WTC11 (cell line): ENCODE results near the gene ITPR2. TPM values are rescaled to one million over a fixed set of nuclear protein-coding genes. Genes with fewer than 3 reads are reported as not detected.
"Not testable (repeated sequence)": the region's sequence is repeated elsewhere in the genome, so short reads cannot be mapped to it uniquely, and the experiment has no call there.

Experiments
- ATAC-seq: fragments of 200-7000 bp; cut with Tn5 transposase; 2 replicates; pipeline ENCODE4 v1.10.0; 2021; ENCODE audit warnings: mild to moderate bottlenecking, moderate library complexity
- CTCF ChIA-PET: fragments of 300-600 bp; sonication (Branson Sonifier 250); formaldehyde crosslinking; loops from one replicate; lab custom pipeline; 2021; ENCODE audit warnings: antibody characterized with exemption; lab: Charles Lee
- POLR2A ChIA-PET: fragments of 350-600 bp; sonication (Branson Sonifier 250); formaldehyde crosslinking; loops from one replicate; lab custom pipeline; 2021; ENCODE audit warnings: antibody characterized with exemption; lab: Charles Lee
- DNase-seq: peaks from one replicate; pipeline ENCODE4 v3.0.0; 2021; ENCODE audit warnings: low spot score
- H3K27ac Mint-ChIP-seq: 2 replicates; pipeline ENCODE4 v1.8.0; 2021; ENCODE audit warnings: mixed read lengths
- H3K27me3 Mint-ChIP-seq: 2 replicates; pipeline ENCODE4 v1.8.0; 2021; ENCODE audit warnings: low read depth, mild to moderate bottlenecking, moderate library complexity, mixed read lengths
- H3K36me3 Mint-ChIP-seq: 2 replicates; pipeline ENCODE4 v1.8.0; 2021; ENCODE audit warnings: mixed read lengths
- H3K4me1 Mint-ChIP-seq: 2 replicates; pipeline ENCODE4 v1.8.0; 2022; ENCODE audit warnings: mixed read lengths
- H3K4me3 Mint-ChIP-seq: 2 replicates; pipeline ENCODE4 v1.8.0; 2021; ENCODE audit warnings: mild to moderate bottlenecking, moderate library complexity, mixed read lengths
- H3K9me3 Mint-ChIP-seq: 2 replicates; pipeline ENCODE4 v1.8.0; 2021; ENCODE audit warnings: mixed read lengths
- ATF1 ChIP-seq: sonication (generic); formaldehyde crosslinking; IDR thresholded peaks from 2 replicates; pipeline ENCODE4 v1.8.1; 2023; ENCODE audit warnings: mild to moderate bottlenecking, moderate library complexity, missing genetic modification reagents
- CREB1 ChIP-seq: sonication (generic); formaldehyde crosslinking; IDR thresholded peaks from 2 replicates; pipeline ENCODE4 v1.8.0; 2023; ENCODE audit warnings: mild to moderate bottlenecking, missing genetic modification reagents
- ETV6 ChIP-seq: sonication (generic); formaldehyde crosslinking; IDR thresholded peaks from 2 replicates; pipeline ENCODE4 v1.8.1; 2022; ENCODE audit warnings: mild to moderate bottlenecking, missing genetic modification reagents
- FOXJ3 ChIP-seq: sonication (generic); formaldehyde crosslinking; IDR thresholded peaks from 2 replicates; pipeline ENCODE4 v1.9.0; 2021; ENCODE audit warnings: missing genetic modification reagents, mild to moderate bottlenecking, borderline replicate concordance
- FOXK1 ChIP-seq: sonication (generic); formaldehyde crosslinking; IDR thresholded peaks from 2 replicates; pipeline ENCODE4 v1.8.0; 2022; ENCODE audit warnings: mild to moderate bottlenecking, moderate library complexity, missing genetic modification reagents
- FOXP4 ChIP-seq: sonication (generic); formaldehyde crosslinking; IDR thresholded peaks from 2 replicates; pipeline ENCODE4 v1.8.0; 2022; ENCODE audit warnings: mild to moderate bottlenecking, missing genetic modification reagents
- JAZF1 ChIP-seq: fragments of 250-450 bp; sonication (Bioruptor Pico); IDR thresholded peaks from 2 replicates; pipeline ENCODE4 v1.9.0; 2021; ENCODE audit warnings: moderate library complexity, mild to moderate bottlenecking, inconsistent platforms
- MXD4 ChIP-seq: fragments of 250-450 bp; sonication (Bioruptor Pico); IDR thresholded peaks from 2 replicates; pipeline ENCODE4 v1.8.0; 2021; ENCODE audit warnings: mild to moderate bottlenecking, moderate library complexity, borderline replicate concordance
- NR3C1 ChIP-seq: sonication (generic); formaldehyde crosslinking; conservative IDR thresholded peaks from 2 replicates; pipeline ENCODE4 v1.8.1; 2023; ENCODE audit warnings: low read depth, mild to moderate bottlenecking, missing genetic modification reagents
- SOX15 ChIP-seq: fragments of 250-450 bp; sonication (Bioruptor Pico); IDR thresholded peaks from 2 replicates; pipeline ENCODE4 v1.9.0; 2021; ENCODE audit warnings: mild to moderate bottlenecking
- ZNF232 ChIP-seq: sonication (generic); formaldehyde crosslinking; IDR thresholded peaks from 2 replicates; pipeline ENCODE4 v1.8.0; 2022; ENCODE audit warnings: mild to moderate bottlenecking, missing genetic modification reagents
- ZNF263 ChIP-seq: sonication (generic); formaldehyde crosslinking; IDR thresholded peaks from 2 replicates; pipeline ENCODE4 v1.8.1; 2022; ENCODE audit warnings: low read depth, mild to moderate bottlenecking, moderate library complexity, missing genetic modification reagents
- ZNF671 ChIP-seq: fragments of 250-450 bp; sonication (Bioruptor Pico); IDR thresholded peaks from 2 replicates; pipeline ENCODE4 v1.8.0; 2021; ENCODE audit warnings: mild to moderate bottlenecking
- total RNA-seq: library from RNA; stranded (reverse); gene quantifications from 3 replicates; pipeline ENCODE4 v1.2.3, GENCODE V29; 2021
- TF ChIP-seq, protein P1 (sequence below): fragments of 250-450 bp; sonication (Bioruptor Pico); IDR thresholded peaks from 2 replicates; pipeline ENCODE4 v2.1.2; 2022; ENCODE audit warnings: mild to moderate bottlenecking, moderate library complexity
- TF ChIP-seq, protein P2 (sequence below): sonication (generic); formaldehyde crosslinking; IDR thresholded peaks from 2 replicates; pipeline ENCODE4 v1.8.0; 2023; ENCODE audit warnings: missing genetic modification reagents
- TF ChIP-seq, protein P3 (sequence below): sonication (generic); formaldehyde crosslinking; IDR thresholded peaks from 2 replicates; pipeline ENCODE4 v1.8.1; 2022; ENCODE audit warnings: mild to moderate bottlenecking, missing genetic modification reagents, moderate library complexity, borderline replicate concordance
- TF ChIP-seq, protein P4 (sequence below): sonication (generic); formaldehyde crosslinking; IDR thresholded peaks from 2 replicates; pipeline ENCODE4 v1.8.0; 2022; ENCODE audit warnings: missing genetic modification reagents

The ITPR2 gene
- total RNA-seq, 1 experiment from 2014 or later = 50.7 TPM

GRCh38 chr12:26646571-26646970 is 186.4 kb downstream of the ITPR2 start:
- H3K27me3 Mint-ChIP-seq = no peaks in the 10 kb centered on the region
- ChIA-PET CTCF (no interaction called here), POLR2A (no interaction called here)
- peaks cover 37% of the 10 kb centered on the region for H3K4me1 Mint-ChIP-seq
- H3K36me3 Mint-ChIP-seq = peaks cover 40% of the 10 kb centered on the region
- no peak overlapping the region for H3K27ac Mint-ChIP-seq
- H3K4me3 Mint-ChIP-seq = no peak overlapping the region
- no peak for DNase-seq
- ATAC-seq = no peak
- TF ChIP-seq NR3C1 (CRISPR knock-in tag) = no peak
- no peak for TF ChIP-seq ETV6 (CRISPR knock-in tag)
- peaks cover 26% of the 10 kb centered on the region for H3K9me3 Mint-ChIP-seq

DNA sequence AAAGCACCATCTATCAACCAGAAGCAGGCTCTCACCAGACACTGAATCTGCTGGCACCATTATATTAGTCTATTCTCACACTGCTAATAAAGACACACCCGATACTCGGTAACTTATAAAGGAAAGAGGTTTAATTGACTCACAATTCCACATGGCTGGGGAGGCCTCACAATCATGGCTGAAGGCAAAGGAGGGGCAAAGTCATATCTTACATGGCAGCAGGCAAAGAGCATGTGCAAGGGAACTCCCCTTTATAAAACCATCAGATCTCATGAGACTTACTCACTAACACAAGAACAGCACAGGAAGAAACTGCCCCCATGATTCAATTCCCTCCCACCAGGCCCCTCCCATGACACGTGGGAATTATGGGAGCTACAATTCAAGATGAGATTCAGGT is 188.6 kb downstream of the ITPR2 start:
- peaks cover 26% of the 10 kb centered on the region for H3K36me3 Mint-ChIP-seq
- DNase-seq, ATAC-seq, POLR2A ChIA-PET, H3K27me3 Mint-ChIP-seq, H3K4me3 Mint-ChIP-seq: not testable (repeated sequence)
- H3K4me1 Mint-ChIP-seq = peaks cover 33% of the 10 kb centered on the region
- peak overlapping the region; percentile 85; the same call in 1 of the 2 replicates for H3K27ac Mint-ChIP-seq
- CTCF ChIA-PET = interaction anchor here (0.6 to 1.5 kb wide), 4 partner anchors 8 to 240 kb away, joined by 3 to 8 read pairs (median 4); no protein-coding TSS in a partner anchor
- peaks cover 12% of the 10 kb centered on the region for H3K9me3 Mint-ChIP-seq

DNA sequence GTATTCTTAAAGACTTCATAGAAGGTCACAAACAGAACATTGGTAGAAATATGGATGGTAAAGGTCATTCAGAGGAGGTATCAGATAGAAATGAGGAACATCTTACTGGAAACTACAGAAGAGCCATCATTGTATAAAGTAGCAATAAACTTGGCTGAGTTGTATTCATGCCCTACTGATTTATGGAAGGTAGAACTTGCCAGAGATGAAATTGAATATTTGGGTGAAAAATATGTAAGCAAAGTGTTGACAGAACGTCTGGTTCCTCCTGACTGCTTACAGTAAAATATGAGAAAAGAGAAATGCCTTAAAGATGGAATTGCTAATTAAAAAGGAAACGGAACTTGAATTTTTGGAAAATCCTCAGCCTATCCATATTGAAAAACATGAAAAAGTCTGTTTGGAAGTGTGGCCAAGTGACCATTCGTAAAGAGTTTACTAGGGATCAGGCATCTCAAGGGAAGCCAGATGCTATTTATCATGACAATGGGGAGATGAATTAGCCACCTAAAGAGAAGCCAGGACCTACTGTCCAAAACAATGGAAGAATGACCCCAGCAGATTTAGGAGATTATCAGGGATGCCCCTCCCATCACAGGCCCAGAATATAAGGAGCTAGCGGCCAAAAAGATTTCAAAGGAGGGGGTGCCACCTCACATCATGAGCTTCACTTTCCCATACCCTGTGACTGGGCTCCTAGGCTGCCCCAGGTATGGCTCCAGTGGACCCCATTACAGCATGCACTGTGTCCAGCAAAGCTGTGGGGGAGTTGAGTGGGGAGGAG is 189.3 kb downstream of the ITPR2 start:
- Mint-ChIP-seq H3K27me3 (no peaks in the 10 kb centered on the region), H3K9me3 (peaks cover 12% of the 10 kb centered on the region), H3K36me3 (peaks cover 30% of the 10 kb centered on the region), H3K4me3 (no peak overlapping the region), H3K4me1 (peaks cover 29% of the 10 kb centered on the region), H3K27ac (peak overlapping the region; percentile 85; the same call in 1 of the 2 replicates)
- POLR2A ChIA-PET = no interaction called here
- TF ChIP-seq, protein P1, sequence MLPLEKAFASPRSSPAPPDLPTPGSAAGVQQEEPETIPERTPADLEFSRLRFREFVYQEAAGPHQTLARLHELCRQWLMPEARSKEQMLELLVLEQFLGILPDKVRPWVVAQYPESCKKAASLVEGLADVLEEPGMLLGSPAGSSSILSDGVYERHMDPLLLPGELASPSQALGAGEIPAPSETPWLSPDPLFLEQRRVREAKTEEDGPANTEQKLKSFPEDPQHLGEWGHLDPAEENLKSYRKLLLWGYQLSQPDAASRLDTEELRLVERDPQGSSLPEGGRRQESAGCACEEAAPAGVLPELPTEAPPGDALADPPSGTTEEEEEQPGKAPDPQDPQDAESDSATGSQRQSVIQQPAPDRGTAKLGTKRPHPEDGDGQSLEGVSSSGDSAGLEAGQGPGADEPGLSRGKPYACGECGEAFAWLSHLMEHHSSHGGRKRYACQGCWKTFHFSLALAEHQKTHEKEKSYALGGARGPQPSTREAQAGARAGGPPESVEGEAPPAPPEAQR = peak; percentile 66; the same call in 1 of the 2 replicates
- TF ChIP-seq ZNF671 (CRISPR knock-in tag) = 0 out of 2 replicates have a peak, but pooled peaks have one; percentile 59
- peak; percentile 38; the same call in 1 of the 2 replicates for TF ChIP-seq ETV6 (CRISPR knock-in tag)
- peak; percentile 19; the same call in 1 of the 2 replicates for TF ChIP-seq FOXK1 (CRISPR knock-in tag)
- no peak for TF ChIP-seq ZNF232 (CRISPR knock-in tag)
- no peak for DNase-seq
- CTCF ChIA-PET = interaction anchor here (0.6 to 1.5 kb wide), 4 partner anchors 8 to 241 kb away, joined by 3 to 8 read pairs (median 4); no protein-coding TSS in a partner anchor
- peak; percentile 90 for ATAC-seq

- Mint-ChIP-seq H3K4me1 (peaks cover 29% of the 10 kb centered on the region), H3K4me3 (no peak overlapping the region), H3K36me3 (peaks cover 30% of the 10 kb centered on the region), H3K27ac (no peak overlapping the region), H3K27me3 (no peaks in the 10 kb centered on the region), H3K9me3 (peaks cover 12% of the 10 kb centered on the region)
- DNase-seq (no peak), ATAC-seq (no peak)
- ChIA-PET CTCF (interaction anchor here (0.5 to 2.3 kb wide), 3 partner anchors 13 to 168 kb away, joined by 4 to 13 read pairs (median 5); no protein-coding TSS in a partner anchor), POLR2A (interaction anchor here (0.6 kb wide), 1 partner anchor 101 kb away, joined by 3 read pairs; no protein-coding TSS in a partner anchor)
- TF ChIP-seq JAZF1 (no peak), SOX15 (CRISPR knock-in tag) (no peak), ZNF263 (CRISPR knock-in tag) (no peak), FOXP4 (no peak), CREB1 (CRISPR knock-in tag) (no peak), MXD4 (CRISPR knock-in tag) (no peak), ATF1 (CRISPR knock-in tag) (no peak), FOXJ3 (CRISPR knock-in tag) (no peak)
- TF ChIP-seq, protein P2, sequence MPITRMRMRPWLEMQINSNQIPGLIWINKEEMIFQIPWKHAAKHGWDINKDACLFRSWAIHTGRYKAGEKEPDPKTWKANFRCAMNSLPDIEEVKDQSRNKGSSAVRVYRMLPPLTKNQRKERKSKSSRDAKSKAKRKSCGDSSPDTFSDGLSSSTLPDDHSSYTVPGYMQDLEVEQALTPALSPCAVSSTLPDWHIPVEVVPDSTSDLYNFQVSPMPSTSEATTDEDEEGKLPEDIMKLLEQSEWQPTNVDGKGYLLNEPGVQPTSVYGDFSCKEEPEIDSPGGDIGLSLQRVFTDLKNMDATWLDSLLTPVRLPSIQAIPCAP (CRISPR knock-in tag) = no peak
- TF ChIP-seq, protein P3, sequence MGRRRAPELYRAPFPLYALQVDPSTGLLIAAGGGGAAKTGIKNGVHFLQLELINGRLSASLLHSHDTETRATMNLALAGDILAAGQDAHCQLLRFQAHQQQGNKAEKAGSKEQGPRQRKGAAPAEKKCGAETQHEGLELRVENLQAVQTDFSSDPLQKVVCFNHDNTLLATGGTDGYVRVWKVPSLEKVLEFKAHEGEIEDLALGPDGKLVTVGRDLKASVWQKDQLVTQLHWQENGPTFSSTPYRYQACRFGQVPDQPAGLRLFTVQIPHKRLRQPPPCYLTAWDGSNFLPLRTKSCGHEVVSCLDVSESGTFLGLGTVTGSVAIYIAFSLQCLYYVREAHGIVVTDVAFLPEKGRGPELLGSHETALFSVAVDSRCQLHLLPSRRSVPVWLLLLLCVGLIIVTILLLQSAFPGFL (CRISPR knock-in tag) = no peak
- TF ChIP-seq, protein P4, sequence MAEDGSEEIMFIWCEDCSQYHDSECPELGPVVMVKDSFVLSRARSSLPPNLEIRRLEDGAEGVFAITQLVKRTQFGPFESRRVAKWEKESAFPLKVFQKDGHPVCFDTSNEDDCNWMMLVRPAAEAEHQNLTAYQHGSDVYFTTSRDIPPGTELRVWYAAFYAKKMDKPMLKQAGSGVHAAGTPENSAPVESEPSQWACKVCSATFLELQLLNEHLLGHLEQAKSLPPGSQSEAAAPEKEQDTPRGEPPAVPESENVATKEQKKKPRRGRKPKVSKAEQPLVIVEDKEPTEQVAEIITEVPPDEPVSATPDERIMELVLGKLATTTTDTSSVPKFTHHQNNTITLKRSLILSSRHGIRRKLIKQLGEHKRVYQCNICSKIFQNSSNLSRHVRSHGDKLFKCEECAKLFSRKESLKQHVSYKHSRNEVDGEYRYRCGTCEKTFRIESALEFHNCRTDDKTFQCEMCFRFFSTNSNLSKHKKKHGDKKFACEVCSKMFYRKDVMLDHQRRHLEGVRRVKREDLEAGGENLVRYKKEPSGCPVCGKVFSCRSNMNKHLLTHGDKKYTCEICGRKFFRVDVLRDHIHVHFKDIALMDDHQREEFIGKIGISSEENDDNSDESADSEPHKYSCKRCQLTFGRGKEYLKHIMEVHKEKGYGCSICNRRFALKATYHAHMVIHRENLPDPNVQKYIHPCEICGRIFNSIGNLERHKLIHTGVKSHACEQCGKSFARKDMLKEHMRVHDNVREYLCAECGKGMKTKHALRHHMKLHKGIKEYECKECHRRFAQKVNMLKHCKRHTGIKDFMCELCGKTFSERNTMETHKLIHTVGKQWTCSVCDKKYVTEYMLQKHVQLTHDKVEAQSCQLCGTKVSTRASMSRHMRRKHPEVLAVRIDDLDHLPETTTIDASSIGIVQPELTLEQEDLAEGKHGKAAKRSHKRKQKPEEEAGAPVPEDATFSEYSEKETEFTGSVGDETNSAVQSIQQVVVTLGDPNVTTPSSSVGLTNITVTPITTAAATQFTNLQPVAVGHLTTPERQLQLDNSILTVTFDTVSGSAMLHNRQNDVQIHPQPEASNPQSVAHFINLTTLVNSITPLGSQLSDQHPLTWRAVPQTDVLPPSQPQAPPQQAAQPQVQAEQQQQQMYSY = no peak
These were observed 190.6 kb downstream of the ITPR2 start for GRCh38 chr12:26642361-26642760.
